HG03064 (cell line): Measurements from ENCODE around the gene EPS8.

Experiments used
- ATAC-seq: cut with Tn5 transposase; IDR thresholded peaks from one replicate; pipeline ENCODE4 v1.9.1; 2021; ENCODE audit warnings: low read depth; ENCODE audit not compliant: unreplicated experiment

EPS8 gene

DNA sequence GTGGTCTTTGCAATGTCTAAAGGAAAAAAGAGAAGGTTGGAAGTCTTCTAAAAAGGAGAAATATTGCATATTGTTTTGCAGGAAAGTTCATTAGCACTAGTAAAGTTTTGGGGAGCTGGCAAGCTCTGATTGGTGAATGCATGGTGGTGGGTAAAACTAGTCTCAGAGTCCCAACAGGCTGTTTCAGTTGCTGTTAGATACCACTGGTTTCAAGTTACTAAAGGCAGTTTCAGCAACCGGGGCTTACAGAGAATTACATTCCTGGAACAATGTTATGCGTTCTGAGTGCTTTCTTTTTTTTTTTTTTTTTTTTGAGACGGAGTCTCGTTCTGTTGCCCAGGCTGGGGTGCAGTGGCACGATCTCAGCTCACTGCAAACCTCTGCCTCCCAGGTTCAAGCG is 208.2 kb downstream of the EPS8 start:
- ATAC-seq = no peak

DNA sequence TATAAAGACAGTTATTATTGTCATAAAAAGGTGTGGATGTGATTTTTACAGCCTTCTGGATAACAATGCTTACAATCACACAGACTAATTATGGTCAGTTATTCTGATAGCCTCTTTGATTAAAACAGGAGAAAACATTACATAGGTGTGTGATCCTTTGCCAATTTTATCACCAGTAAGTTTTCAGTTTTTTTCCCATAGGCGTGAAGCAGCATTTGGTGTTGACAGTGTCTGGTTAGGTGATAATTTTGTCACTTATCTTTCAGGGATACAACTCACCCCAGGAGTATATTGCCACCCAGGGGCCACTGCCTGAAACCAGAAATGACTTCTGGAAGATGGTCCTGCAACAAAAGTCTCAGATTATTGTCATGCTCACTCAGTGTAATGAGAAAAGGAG is 208.8 kb downstream of the EPS8 start:
- ATAC-seq = no peak

DNA sequence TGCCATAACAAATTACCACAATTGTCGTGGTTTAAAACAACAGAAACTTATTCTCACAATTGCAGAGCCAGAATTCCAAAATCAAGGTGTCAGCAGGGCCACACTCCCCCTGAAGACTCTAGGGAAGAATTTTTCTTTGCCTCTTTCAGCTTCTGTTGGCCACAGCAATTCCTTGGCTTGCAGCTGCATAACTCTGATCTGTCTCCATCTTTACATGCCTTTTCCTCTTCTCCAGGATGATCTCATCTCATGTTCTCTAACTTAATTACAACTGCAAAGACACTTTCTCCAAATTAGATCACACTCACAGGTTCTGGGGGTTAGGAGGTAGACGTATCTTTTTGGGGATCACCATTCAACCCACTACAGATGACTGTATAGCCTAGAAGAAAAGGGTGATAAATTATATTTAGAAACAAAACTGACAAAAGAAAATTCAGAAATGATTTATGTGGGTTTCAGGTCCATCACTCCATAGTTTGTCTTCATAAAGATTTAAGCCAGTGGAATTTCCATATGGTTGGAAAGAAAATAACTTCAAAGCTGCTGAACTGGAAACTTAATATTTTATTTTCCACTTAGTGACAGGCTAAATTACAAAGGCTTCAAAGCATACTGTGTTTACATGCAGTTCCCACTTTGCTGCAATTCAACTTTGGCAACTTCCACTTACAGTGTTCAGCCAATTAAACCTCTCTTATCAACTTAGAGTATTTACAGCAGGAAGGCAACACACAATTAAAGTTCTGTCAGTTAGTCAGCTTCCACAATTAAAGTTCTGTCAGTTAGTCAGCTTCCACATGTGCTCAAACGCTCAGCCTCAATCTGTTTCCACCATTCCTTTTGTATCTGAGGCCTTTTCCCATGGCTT is 213.3 kb downstream of the EPS8 start:
- no peak for ATAC-seq

DNA sequence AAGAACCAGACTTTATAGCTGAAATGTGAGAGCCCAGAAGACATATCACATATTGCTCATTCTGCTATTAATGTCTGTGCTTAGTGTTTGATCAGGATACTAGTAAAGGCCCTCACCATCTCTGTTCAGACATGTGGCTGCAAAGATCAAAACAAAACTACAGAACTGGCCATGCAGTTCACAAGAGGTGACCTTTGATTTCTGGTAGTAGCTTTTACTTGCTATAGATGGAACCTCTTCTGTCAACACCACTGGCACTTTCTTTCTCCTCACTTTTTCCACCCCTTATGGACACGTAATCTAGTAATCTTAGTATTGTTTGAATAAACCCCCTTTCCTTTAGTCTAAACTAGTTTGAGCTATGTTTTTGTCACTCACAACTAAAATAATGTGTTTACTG is 214.8 kb downstream of the EPS8 start:
- no peak for ATAC-seq
